Astrocyte (in vitro differentiated cells and primary cell): ENCODE data around the gene ATP8A1.

Experiments
- CTCF ChIP-seq: IDR thresholded peaks from 2 replicates; pipeline ENCODE4 v1.5.1; 2011; ENCODE audit warnings: low read depth, mild to moderate bottlenecking, inconsistent platforms, low read length, moderate library complexity; ENCODE audit not compliant: insufficient read depth
- EZH2 ChIP-seq: IDR thresholded peaks from 2 replicates; pipeline ENCODE4 v1.6.1; 2012; ENCODE audit warnings: mild to moderate bottlenecking, low read length, inconsistent platforms; ENCODE audit not compliant: insufficient read depth

DNA sequence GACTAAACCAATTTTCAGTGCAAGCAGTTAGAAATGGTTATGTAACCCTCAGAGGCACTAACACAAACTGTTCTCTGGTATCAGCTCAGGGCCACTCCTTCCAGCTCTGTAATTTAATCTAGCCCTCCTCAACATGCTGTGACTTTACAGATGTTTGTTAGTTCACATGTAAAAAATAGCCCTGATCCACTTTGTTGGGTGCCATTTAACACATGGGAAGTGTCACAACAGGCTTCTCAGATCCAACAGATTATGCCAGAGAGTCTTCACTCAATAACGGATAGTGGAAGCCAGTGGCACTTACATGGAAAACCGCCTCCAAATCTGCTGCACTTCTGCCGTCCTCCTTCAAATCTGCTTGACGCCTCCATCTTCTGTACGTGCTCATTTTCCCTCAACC is 51.6 kb downstream of the ATP8A1 start:
- no peak for TF ChIP-seq CTCF
- no peak for TF ChIP-seq EZH2
